ENCODE measurements around the gene TCERG1L.

TCERG1L gene

GRCh38 chr10:131249238-131249954 is 62.1 kb downstream of the TCERG1L start:
- no peak for DNase-seq (ENCODE audit: low read depth in 1 of 2, low spot score in 1 of 2)
- TF ChIP-seq SPI1 (IDR thresholded peaks at IDR 0.05; ENCODE audit: borderline replicate concordance, low read depth), result no peak
- no peaks in the 10 kb centered on the region for H3K27me3 ChIP-seq (ENCODE audit: insufficient read depth, poor library complexity, severe bottlenecking)
- no peak overlapping the region for H3K27ac ChIP-seq (replicated peaks)
- H3K4me3 ChIP-seq (replicated peaks; ENCODE audit: insufficient read depth, low read length), result no peak overlapping the region

- no peaks in the 10 kb centered on the region for H3K27me3 ChIP-seq (ENCODE audit: insufficient read depth, poor library complexity, severe bottlenecking)
- no peak overlapping the region for H3K4me3 ChIP-seq (replicated peaks; ENCODE audit: insufficient read depth, low read length)
- H3K27ac ChIP-seq (replicated peaks), result no peak overlapping the region
- no peak for DNase-seq (ENCODE audit: low read depth in 1 of 2, low spot score in 1 of 2)
- TF ChIP-seq GABPA (IDR thresholded peaks at IDR 0.05; ENCODE audit: low read depth) (no peak), REST (IDR thresholded peaks at IDR 0.05; ENCODE audit: insufficient replicate concordance, low read depth) (no peak), POLR2AphosphoS5 (IDR thresholded peaks at IDR 0.05; ENCODE audit: low read depth) (no peak), SPI1 (IDR thresholded peaks at IDR 0.05; ENCODE audit: borderline replicate concordance, low read depth) (no peak), CTCF (IDR thresholded peaks at IDR 0.05; ENCODE audit: insufficient read depth, low read length) (no peak)
Observed at GRCh38 chr10:131248376-131249165, 63.0 kb downstream of the TCERG1L start.

GRCh38 chr10:131247873-131248272 is 63.6 kb downstream of the TCERG1L start:
- DNase-seq (ENCODE audit: low read depth in 1 of 2, low spot score in 1 of 2), result no peak
- H3K27me3 ChIP-seq (ENCODE audit: insufficient read depth, poor library complexity, severe bottlenecking), result no peaks in the 10 kb centered on the region
- no peak overlapping the region for H3K27ac ChIP-seq (replicated peaks)
- TF ChIP-seq GABPA (IDR thresholded peaks at IDR 0.05; ENCODE audit: low read depth) (no peak), POLR2AphosphoS5 (IDR thresholded peaks at IDR 0.05; ENCODE audit: low read depth) (no peak), SPI1 (IDR thresholded peaks at IDR 0.05; ENCODE audit: borderline replicate concordance, low read depth) (no peak), REST (IDR thresholded peaks at IDR 0.05; ENCODE audit: insufficient replicate concordance, low read depth) (no peak), CTCF (IDR thresholded peaks at IDR 0.05; ENCODE audit: insufficient read depth, low read length) (no peak)
- no peak overlapping the region for H3K4me3 ChIP-seq (replicated peaks; ENCODE audit: insufficient read depth, low read length)

GRCh38 chr10:131246775-131247174 is 64.7 kb downstream of the TCERG1L start:
- no peak for TF ChIP-seq SPI1 (IDR thresholded peaks at IDR 0.05; ENCODE audit: borderline replicate concordance, low read depth)
- TF ChIP-seq GABPA (IDR thresholded peaks at IDR 0.05; ENCODE audit: low read depth), result no peak
- no peak for TF ChIP-seq POLR2AphosphoS5 (IDR thresholded peaks at IDR 0.05; ENCODE audit: low read depth)
- no peak for TF ChIP-seq CTCF (IDR thresholded peaks at IDR 0.05; ENCODE audit: insufficient read depth, low read length)
- no peak for TF ChIP-seq REST (IDR thresholded peaks at IDR 0.05; ENCODE audit: insufficient replicate concordance, low read depth)
- H3K27me3 ChIP-seq (ENCODE audit: insufficient read depth, poor library complexity, severe bottlenecking), result no peaks in the 10 kb centered on the region
- H3K27ac ChIP-seq (replicated peaks), result no peak overlapping the region
- no peak overlapping the region for H3K4me3 ChIP-seq (replicated peaks; ENCODE audit: insufficient read depth, low read length)
- DNase-seq (ENCODE audit: low read depth in 1 of 2, low spot score in 1 of 2), result no peak
